ENCODE results near the gene MAMDC4. TPM values are rescaled to one million over a fixed set of nuclear protein-coding genes. Genes with fewer than 3 reads are reported as not detected.

Gene MAMDC4
- total and polyA plus RNA-seq, 2 of the 8 experiments (the other 6 are each of a cell fraction or from before 2014, with no cell fraction given), result 3.1 to 4.5 TPM

GRCh38 chr9:136845465-136846260, 6.5 kb upstream of the MAMDC4 start:
- Histone ChIP-seq H2BK120ac (replicated peaks; ENCODE audit: low read depth, low read length) (no peak overlapping the region), H3K27ac (ENCODE audit: low read depth, low read length) (no peak overlapping the region), H3K36me3 (ENCODE audit: control insufficient read depth in 2 of 4, insufficient read depth in 4 of 4, low read length in 3 of 4) (peaks cover 0 to under 1% (median under 1%) of the 10 kb centered on the region in 4 experiments; a peak in 4 of 8 replicates), H3K14ac (ENCODE audit: insufficient read length) (no peak overlapping the region), H4K20me1 (replicated peaks in 1 of 2; ENCODE audit: control insufficient read depth in 1 of 2, insufficient read depth in 2 of 2, low read length in 2 of 2) (peaks cover 8 to 10% of the 10 kb centered on the region in 2 experiments), H3K4me2 (ENCODE audit: insufficient read depth in 1 of 2, low read depth in 2 of 2, low read length in 2 of 2) (peak overlapping the region; percentile 75 to 94; a peak in 3 of 4 replicates), H3K23me2 (ENCODE audit: low read depth, low read length) (peaks cover 13% of the 10 kb centered on the region), H4K91ac (replicated peaks; ENCODE audit: insufficient read length, low read length) (no peak overlapping the region), H3K27me3 (replicated peaks in 1 of 4; ENCODE audit: control insufficient read depth in 3 of 4, extremely low read depth in 1 of 4, insufficient read depth in 3 of 4, low read length in 3 of 4) (peaks cover 2 to 12% (median 7%) of the 10 kb centered on the region in 4 experiments; a peak in 6 of 7 replicates), H3K4me1 (replicated peaks in 1 of 4; ENCODE audit: control insufficient read depth in 3 of 4, insufficient read depth in 4 of 4, low read length in 3 of 4) (peaks cover 5 to 36% (median 21%) of the 10 kb centered on the region in 4 experiments), H4K8ac (ENCODE audit: extremely low read depth, insufficient read depth, low read length) (no peak overlapping the region), H2BK5ac (ENCODE audit: low read depth, low read length) (no peak overlapping the region), H4K5ac (ENCODE audit: insufficient read length, low read depth, low read length) (no peak overlapping the region), H3K23ac (ENCODE audit: insufficient read length) (no peak overlapping the region), H3K9ac (replicated peaks in 1 of 4; ENCODE audit: extremely low read depth in 1 of 4, low read depth in 3 of 4, low read length in 3 of 4) (no peak overlapping the region), H3K79me2 (ENCODE audit: control insufficient read depth in 1 of 2, insufficient read depth in 2 of 2, low read length in 2 of 2) (no peaks in the 10 kb centered on the region), H3K79me1 (ENCODE audit: low read depth, low read length) (no peaks in the 10 kb centered on the region; the same call in 1 of the 2 replicates), H3K18ac (ENCODE audit: extremely low read depth, low read length) (no peak overlapping the region), H3K9me3 (ENCODE audit: insufficient read depth in 2 of 2, low read depth in 1 of 2, low read length in 1 of 2) (no peaks in the 10 kb centered on the region; a peak in 1 of 4 replicates), H2BK20ac (ENCODE audit: low read length) (no peak overlapping the region), H2BK15ac (ENCODE audit: low read length) (no peak overlapping the region), H2BK12ac (ENCODE audit: low read depth, low read length) (no peak overlapping the region), H2AK5ac (ENCODE audit: low read depth, low read length) (no peak overlapping the region), H3K4ac (replicated peaks; ENCODE audit: insufficient read length, low read depth, low read length) (no peak overlapping the region), H3K56ac (replicated peaks; ENCODE audit: insufficient read length, low read depth, low read length) (no peak overlapping the region), H3K4me3 (ENCODE audit: extremely low read depth in 1 of 4, insufficient read depth in 2 of 4, low read depth in 3 of 4, low read length in 4 of 4) (peak overlapping the region in 1 of 4 experiments; percentile 42; a peak in 3 of 8 replicates), H2AFZ (ENCODE audit: low read length) (no peak overlapping the region)
- FAIRE-seq, result no peak
- ChIA-PET CTCF (ENCODE audit: partially characterized antibody) (interaction anchor here (1.3 to 8.9 kb wide), 4 partner anchors 14 to 43 kb away, joined by 3 to 131 read pairs (median 31); no protein-coding TSS in a partner anchor), POLR2A (ENCODE audit: partially characterized antibody) (interaction anchor here (1.2 to 20.5 kb wide), 6 partner anchors 9 to 52 kb away, joined by 3 to 248 read pairs (median 30); partner anchors contain the start of genes MAMDC4 and TRAF2)
- DNase-seq (ENCODE audit: low read depth in 1 of 2, low spot score in 2 of 2), result no peak
- WGBS, 2 experiments (ENCODE audit: extremely low coverage in 1 of 2, insufficient coverage in 1 of 2, insufficient read length in 1 of 2, insufficient replicate concordance in 2 of 2, low coverage in 1 of 2, low lambda C conversion rate in 2 of 2, missing lambda C conversion rate in 1 of 2), result 80% methylated on average over 55 of the region's 102 CpGs; no CpG with 5 or more reads in 1 of the 2 experiments
- TF ChIP-seq BRCA1 (IDR thresholded peaks at IDR 0.05; ENCODE audit: low read depth, low read length) (no peak), SP1 (IDR thresholded peaks at IDR 0.05; ENCODE audit: low read depth, low read length) (no peak), POU5F1 (IDR thresholded peaks at IDR 0.05; ENCODE audit: low read depth, low read length) (no peak), PHF8 (conservative IDR thresholded peaks at IDR 0.05; ENCODE audit: low read depth, low read length) (no peak), ASH2L (IDR thresholded peaks at IDR 0.05; ENCODE audit: low read length) (no peak), ZNF274 (IDR thresholded peaks at IDR 0.05; ENCODE audit: borderline replicate concordance, extremely low read depth, low read length) (no peak), MAFK (IDR thresholded peaks at IDR 0.05; ENCODE audit: low read depth, low read length) (no peak), HDAC2 (IDR thresholded peaks at IDR 0.05; ENCODE audit: borderline replicate concordance in 1 of 2, low read depth in 2 of 2, low read length in 2 of 2) (no peak), ATF3 (IDR thresholded peaks at IDR 0.05; ENCODE audit: insufficient read depth, low read depth, low read length) (no peak), SP2 (IDR thresholded peaks at IDR 0.05; ENCODE audit: low read length) (no peak), POLR2A (IDR thresholded peaks at IDR 0.05; ENCODE audit: control extremely low read depth in 1 of 2, low read depth in 2 of 2, low read length in 2 of 2) (no peak), SUZ12 (IDR thresholded peaks at IDR 0.05; ENCODE audit: low read length) (no peak)

Measured in H1 (cell line).